H54 (cell line): ENCODE results near the gene SLC16A13.
A peak's percentile ranks its signal among the peaks of the same experiment; 100 is the strongest.

Source experiments
- DNase-seq: peaks from one replicate; pipeline ENCODE4 v3.0.0; 2011; ENCODE audit warnings: low spot score, mixed read lengths; ENCODE audit not compliant: insufficient read length
- FAIRE-seq: peaks from 3 replicates; lab custom pipeline; 2011; peaks lifted over from hg19 to GRCh38; lab: Jason Lieb, UNC
- POLR2A ChIP-seq: IDR thresholded peaks from 2 replicates; pipeline ENCODE4 v1.6.1; 2011; ENCODE audit warnings: low read depth, mild to moderate bottlenecking, low read length

The SLC16A13 gene

GRCh38 chr17:7003745-7004144 is 32.1 kb upstream of the SLC16A13 start:
- no peak for TF ChIP-seq POLR2A
- FAIRE-seq (no peak), DNase-seq (no peak)

DNA sequence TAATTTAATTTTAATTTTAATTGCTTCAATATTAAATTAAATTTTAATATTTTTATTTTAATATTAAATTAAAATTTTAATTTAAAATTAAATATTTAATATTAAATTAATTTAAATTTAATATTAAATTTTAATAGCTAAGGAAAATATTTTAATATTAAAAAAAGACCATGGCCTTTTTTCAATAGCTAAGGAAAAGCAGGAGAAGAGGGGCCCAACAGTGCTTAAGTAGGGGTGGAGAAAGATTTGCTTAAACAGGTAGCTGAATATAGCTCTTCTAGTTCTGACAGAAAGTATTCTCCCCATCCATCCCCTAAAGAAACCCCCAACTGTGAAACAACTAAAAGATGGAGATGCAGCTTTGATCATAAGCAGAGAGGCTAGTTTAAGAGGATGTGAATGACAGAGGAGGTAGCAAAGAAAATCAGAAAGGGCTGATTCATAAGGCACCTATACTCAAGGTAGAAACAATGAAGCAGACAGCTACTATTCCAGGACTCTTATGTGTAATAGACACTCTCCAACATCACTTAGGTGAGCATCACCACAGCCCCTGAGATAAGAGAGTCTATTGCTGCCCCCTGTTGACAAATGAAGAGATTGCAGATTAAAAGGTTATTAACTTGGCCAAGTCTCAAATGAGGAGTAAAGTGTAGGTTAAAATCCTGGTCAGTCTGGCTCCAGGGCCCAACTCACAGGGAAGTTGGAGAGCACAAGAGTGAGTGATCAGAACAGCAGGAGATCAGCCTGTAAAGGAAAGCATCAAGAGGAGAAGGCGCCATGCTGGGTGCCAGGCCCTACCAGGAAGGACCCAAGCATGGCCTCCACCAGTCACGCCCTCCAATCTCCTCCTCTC is 31.2 kb upstream of the SLC16A13 start:
- FAIRE-seq = peak; percentile 83
- peak; percentile 51 for DNase-seq
- TF ChIP-seq POLR2A = no peak

GRCh38 chr17:7005716-7006115 is 30.1 kb upstream of the SLC16A13 start:
- DNase-seq (no peak), FAIRE-seq (no peak)
- TF ChIP-seq POLR2A = no peak

- FAIRE-seq (no peak), DNase-seq (no peak)
- TF ChIP-seq POLR2A = no peak
These were observed 28.7 kb upstream of the SLC16A13 start for GRCh38 chr17:7007143-7007542.

- no peak for TF ChIP-seq POLR2A
- FAIRE-seq (no peak), DNase-seq (no peak)
These were observed 25.3 kb upstream of the SLC16A13 start for GRCh38 chr17:7010523-7010922.

- DNase-seq (no peak), FAIRE-seq (no peak)
These were observed 24.4 kb upstream of the SLC16A13 start for GRCh38 chr17:7011415-7011814.

DNA sequence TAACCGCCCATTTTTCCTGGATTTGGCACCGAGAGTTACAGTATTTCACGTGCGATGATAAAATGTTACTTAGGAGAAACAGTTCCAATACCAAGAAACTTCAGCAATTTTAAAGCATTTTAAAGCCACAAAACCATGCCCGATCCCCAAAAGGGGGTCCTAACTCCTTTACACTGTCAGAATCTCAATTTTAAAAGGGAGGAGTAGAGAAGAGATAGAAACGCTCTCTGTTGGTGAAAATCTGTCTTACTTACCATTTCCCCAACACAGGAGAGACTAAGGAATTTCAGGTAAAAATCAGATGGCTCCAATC is 23.9 kb upstream of the SLC16A13 start:
- no peak for TF ChIP-seq POLR2A
- no peak for DNase-seq
- no peak for FAIRE-seq

More at GRCh38 chr17:7011415-7011814, 24.4 kb upstream of the SLC16A13 start:
- TF ChIP-seq POLR2A = no peak

DNA sequence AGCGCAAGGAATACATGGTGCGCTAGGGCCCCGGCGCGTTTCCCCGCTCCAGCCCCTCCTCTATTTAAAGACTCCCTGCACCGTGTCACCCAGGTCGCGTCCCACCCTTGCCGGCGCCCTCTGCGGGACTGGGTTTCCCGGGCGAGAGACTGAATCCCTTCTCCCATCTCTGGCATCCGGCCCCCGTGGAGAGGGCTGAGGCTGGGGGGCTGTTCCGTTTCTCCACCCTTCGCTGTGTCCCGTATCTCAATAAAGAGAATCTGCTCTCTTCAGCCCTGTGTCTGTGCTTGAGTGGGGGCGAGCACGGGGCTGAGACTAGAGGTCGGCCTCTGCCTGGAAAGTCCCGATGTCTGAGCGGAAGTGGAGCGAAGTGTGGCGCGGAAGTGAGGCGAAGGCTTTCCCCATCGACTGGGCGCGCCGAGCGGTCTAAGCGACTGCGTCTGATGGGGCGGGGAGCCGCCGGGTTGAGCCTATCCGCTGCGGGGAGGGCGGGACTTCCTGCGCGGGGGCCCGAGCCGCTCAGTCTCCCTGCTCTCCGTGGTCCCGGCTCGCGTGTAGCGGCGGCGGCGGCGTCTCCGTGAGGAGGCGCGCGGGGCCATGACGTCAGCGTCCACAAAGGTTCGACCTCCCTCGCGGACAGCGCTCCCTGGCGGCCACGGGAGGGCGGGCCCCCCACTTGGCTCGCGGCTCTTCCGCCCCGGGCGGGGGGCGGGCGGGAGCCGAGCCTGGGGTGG is 21.4 kb upstream of the SLC16A13 start:
- FAIRE-seq = no peak
- peak; percentile 58 for TF ChIP-seq POLR2A
- DNase-seq = peak; percentile 94

- DNase-seq = peak; percentile 62
- TF ChIP-seq POLR2A = peak; percentile 85
- no peak for FAIRE-seq
These were observed 20.5 kb upstream of the SLC16A13 start for GRCh38 chr17:7014995-7015958.

- DNase-seq (no peak), FAIRE-seq (no peak)
- no peak for TF ChIP-seq POLR2A
These were observed 19.4 kb upstream of the SLC16A13 start for GRCh38 chr17:7016418-7016817.

DNA sequence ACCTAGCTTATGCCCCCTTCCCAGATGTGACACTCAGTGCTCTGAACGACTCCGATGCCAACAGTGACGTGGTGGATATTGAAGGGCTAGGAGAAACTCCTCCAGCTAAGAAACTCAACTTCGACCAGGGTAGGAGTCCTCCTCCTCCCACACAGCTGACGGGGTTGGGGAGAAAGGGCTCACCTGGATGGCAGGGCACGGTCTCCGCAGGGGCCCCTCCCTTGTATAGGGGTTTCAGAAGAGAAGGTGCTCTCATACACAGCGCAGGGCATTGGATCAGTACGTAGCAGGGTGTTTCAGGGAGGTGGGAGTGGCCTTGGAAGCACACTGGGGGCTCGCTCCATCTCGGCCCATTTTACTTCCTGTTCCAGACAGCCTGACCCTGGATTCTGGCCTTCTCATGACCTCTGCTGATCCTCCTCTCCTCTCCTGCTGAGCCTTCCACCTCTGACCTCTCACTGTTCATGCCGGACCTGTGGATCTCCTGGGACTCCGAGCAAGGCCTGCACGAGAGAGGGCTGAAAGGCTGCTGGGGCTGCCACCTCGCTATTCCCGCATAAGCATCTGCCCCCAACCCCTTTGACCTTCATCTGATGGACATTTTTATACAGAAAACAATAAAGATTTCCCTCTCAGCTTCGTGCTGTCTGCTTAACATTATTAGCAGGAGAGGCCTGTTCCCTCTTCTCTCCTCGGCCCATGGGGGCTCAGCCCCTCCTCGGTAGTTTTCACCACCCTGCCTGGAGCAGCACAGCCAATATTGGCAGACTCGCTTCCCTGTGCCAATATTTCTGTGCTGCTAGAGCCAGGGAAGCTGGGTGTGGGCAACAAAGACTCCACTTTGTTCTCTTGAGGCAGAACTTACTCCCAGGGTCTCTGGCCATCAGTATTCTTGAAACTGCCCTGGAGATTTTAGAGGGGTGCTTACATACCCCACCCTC is 18.7 kb upstream of the SLC16A13 start:
- TF ChIP-seq POLR2A = no peak
- DNase-seq = no peak
- FAIRE-seq = no peak

- TF ChIP-seq POLR2A = no peak
- FAIRE-seq (no peak), DNase-seq (no peak)
These were observed 18.0 kb upstream of the SLC16A13 start for GRCh38 chr17:7017827-7018200.
